Measurements from ENCODE around the gene RWDD3. TPM values are rescaled to one million over a fixed set of nuclear protein-coding genes. Genes with fewer than 3 reads are reported as not detected.

The RWDD3 gene
- total RNA-seq, 2 donors from 2014 or later: 13.5 to 20.8 TPM

- TF ChIP-seq POLR2A (IDR thresholded peaks at IDR 0.05): no peak
- TF ChIP-seq CTCF (IDR thresholded peaks at IDR 0.05): no peak
- Histone ChIP-seq H3K36me3 (replicated peaks in 1 of 2; ENCODE audit: insufficient read depth in 1 of 2, low read depth in 2 of 2) (no peaks in the 10 kb centered on the region), H3K4me3 (no peak overlapping the region), H3K27me3 (no peaks in the 10 kb centered on the region), H3K9me3 (no peaks in the 10 kb centered on the region), H3K4me1 (no peaks in the 10 kb centered on the region), H3K27ac (no peak overlapping the region)
- intact Hi-C loops (cut with DNase I): no loop called here
- DNase-seq (no peak), ATAC-seq (no peak)
- 63 to 70% methylated on average over 1 of the region's 1 CpG for WGBS, 2 donors
These were observed 25.2 kb downstream of the RWDD3 start for GRCh38 chr1:95259245-95259644.

- ATAC-seq: no peak
- intact Hi-C loops (cut with DNase I): no loop called here
- DNase-seq: no peak
- 86 to 90% methylated on average over 4 of the region's 4 CpGs for whole genome bisulfite sequencing, 2 donors
- Histone ChIP-seq H3K36me3 (replicated peaks in 1 of 2; ENCODE audit: insufficient read depth in 1 of 2, low read depth in 2 of 2) (no peaks in the 10 kb centered on the region), H3K9me3 (no peaks in the 10 kb centered on the region), H3K27me3 (no peaks in the 10 kb centered on the region), H3K4me3 (no peak overlapping the region), H3K4me1 (no peaks in the 10 kb centered on the region), H3K27ac (no peak overlapping the region)
- TF ChIP-seq CTCF (IDR thresholded peaks at IDR 0.05) (no peak), POLR2A (IDR thresholded peaks at IDR 0.05) (no peak)
These were observed 28.9 kb downstream of the RWDD3 start for GRCh38 chr1:95262913-95263312.

- no peak for TF ChIP-seq POLR2A (IDR thresholded peaks at IDR 0.05)
- TF ChIP-seq CTCF (IDR thresholded peaks at IDR 0.05): no peak
- Histone ChIP-seq H3K4me3 (no peak overlapping the region), H3K27me3 (no peaks in the 10 kb centered on the region), H3K9me3 (no peaks in the 10 kb centered on the region), H3K36me3 (replicated peaks in 1 of 2; ENCODE audit: insufficient read depth in 1 of 2, low read depth in 2 of 2) (no peaks in the 10 kb centered on the region), H3K4me1 (no peaks in the 10 kb centered on the region), H3K27ac (no peak overlapping the region)
- no peak for ATAC-seq
- DNase-seq: no peak
- whole genome bisulfite sequencing, 2 donors: 85 to 96% methylated on average over 5 of the region's 5 CpGs
- intact Hi-C loops (cut with DNase I): no loop called here
These were observed 29.4 kb downstream of the RWDD3 start for GRCh38 chr1:95263450-95263849.

- intact Hi-C loops (cut with DNase I): no loop called here
These were observed 31.1 kb downstream of the RWDD3 start for GRCh38 chr1:95265106-95265505.

More at GRCh38 chr1:95265106-95265505, 31.1 kb downstream of the RWDD3 start:
- Histone ChIP-seq H3K4me3 (no peak overlapping the region), H3K9me3 (no peaks in the 10 kb centered on the region), H3K4me1 (no peaks in the 10 kb centered on the region), H3K27ac (no peak overlapping the region), H3K36me3 (replicated peaks in 1 of 2; ENCODE audit: insufficient read depth in 1 of 2, low read depth in 2 of 2) (no peaks in the 10 kb centered on the region), H3K27me3 (no peaks in the 10 kb centered on the region)
- no peak for DNase-seq
- TF ChIP-seq CTCF (IDR thresholded peaks at IDR 0.05): no peak
- TF ChIP-seq POLR2A (IDR thresholded peaks at IDR 0.05): no peak
- 69 to 82% methylated on average over 2 of the region's 2 CpGs for WGBS, 2 donors
- ATAC-seq: no peak

Measured in body of pancreas (tissue), 4 donors.